HG02798 (cell line): ENCODE data around the gene KRT26.
"Not testable (repeated sequence)": the region's sequence is repeated elsewhere in the genome, so short reads cannot be mapped to it uniquely, and the experiment has no call there.

Experiments
- ATAC-seq: cut with Tn5 transposase; IDR thresholded peaks from one replicate; pipeline ENCODE4 v1.9.1; 2021; ENCODE audit warnings: mild to moderate bottlenecking; ENCODE audit not compliant: unreplicated experiment, poor library complexity

Gene KRT26

DNA sequence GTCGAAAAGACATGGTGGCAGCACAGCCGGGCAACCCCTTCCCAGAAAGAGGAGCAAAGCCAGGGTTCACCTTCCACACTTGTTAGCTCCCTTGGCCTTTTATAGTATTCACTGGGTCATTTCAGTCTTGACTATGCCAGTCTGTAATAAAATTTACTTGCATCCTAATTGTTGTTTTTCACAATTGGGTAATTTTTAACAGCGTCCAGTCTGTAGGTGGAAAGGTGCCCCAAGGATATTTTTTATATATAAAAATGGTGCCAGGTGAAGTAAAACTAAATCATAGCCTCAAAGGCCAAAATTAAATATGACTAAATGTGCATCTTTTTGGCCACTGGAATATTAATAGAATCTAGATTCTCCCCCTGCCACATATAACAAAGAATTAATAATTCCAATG lies at the start of gene KRT26:
Gene KRT26 (minus strand): TSS at position 101 of the 400 bp plus-strand sequence. CDS start 88 bp downstream, at position 13.
- no peak for ATAC-seq

DNA sequence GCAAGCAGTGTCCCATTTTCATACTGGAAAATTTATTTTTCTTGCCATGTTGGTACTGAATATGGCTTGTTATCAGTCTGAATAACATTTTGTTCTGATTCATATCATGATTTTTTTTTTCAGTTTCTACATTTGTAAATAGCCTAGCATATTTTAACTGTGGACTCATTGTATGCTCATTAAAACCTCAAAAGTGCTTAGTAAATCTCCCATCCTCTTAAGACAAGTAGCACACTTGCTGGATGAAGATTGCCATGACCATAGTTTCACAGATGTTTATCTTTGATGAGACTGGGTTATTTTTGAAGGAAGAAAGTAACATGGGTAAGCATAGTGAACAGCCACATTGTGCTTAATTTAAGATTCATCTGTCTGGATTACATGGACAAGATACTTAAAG lies 49.5 kb upstream of the KRT26 start:
- ATAC-seq = no peak

GRCh38 chr17:40820228-40820838 lies 48.3 kb upstream of the KRT26 start:
- ATAC-seq = no peak

GRCh38 chr17:40819528-40820125 lies 47.6 kb upstream of the KRT26 start:
- no peak for ATAC-seq

- ATAC-seq = peak; percentile 90
Observed at GRCh38 chr17:40818733-40819527, 46.9 kb upstream of the KRT26 start.

GRCh38 chr17:40818343-40818732 lies 46.3 kb upstream of the KRT26 start:
- no peak for ATAC-seq

DNA sequence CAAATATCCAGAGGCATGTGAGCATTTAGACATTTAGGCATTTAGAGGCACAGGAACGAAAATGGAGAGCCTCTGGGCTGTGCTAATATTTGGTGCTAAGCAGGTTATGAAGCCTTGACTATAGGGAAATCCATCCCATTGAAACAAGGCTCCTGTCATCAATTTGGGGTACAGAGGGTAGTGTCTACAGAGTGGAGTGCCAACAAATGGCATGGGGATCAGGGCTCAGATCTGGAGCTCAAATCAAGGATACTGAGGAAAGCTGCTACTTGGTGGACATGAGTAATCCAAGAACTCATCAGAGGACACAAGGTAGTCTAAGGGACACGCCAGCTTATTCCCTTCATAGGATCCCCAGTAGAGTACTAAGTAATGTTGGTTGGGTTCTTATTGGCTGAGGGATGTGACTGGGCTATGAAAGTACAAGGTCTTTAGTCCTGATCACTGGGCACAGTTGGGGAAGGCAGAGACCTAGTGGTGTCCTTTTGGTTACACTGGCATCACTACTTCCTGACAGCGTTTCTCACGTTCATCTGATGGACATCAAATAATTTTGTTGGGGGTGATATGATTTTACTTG lies 45.2 kb upstream of the KRT26 start:
- ATAC-seq = no peak

GRCh38 chr17:40816569-40816968 lies 44.6 kb upstream of the KRT26 start:
- ATAC-seq = no peak

GRCh38 chr17:40815381-40815780 lies 43.4 kb upstream of the KRT26 start:
- no peak for ATAC-seq

DNA sequence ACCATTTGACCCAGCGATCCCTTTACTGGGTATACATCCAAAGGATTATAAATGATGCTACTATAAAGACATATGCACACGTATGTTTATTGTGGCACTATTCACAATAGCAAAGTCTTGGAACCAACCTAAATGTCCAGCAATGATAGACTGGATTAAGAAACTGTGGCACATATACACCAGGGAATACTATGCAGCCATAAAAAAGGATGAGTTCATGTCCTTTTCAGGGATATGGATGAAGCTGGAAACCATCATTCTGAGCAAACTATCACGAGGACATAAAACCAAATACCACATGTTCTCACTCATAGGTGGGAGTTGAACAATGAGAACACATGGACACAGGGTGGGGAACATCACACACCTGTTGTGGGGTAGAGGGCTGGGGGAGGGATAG lies 42.7 kb upstream of the KRT26 start:
- not testable (repeated sequence) for ATAC-seq

GRCh38 chr17:40813804-40814203 lies 41.8 kb upstream of the KRT26 start:
- ATAC-seq = no peak

GRCh38 chr17:40812639-40813038 lies 40.6 kb upstream of the KRT26 start:
- no peak for ATAC-seq

DNA sequence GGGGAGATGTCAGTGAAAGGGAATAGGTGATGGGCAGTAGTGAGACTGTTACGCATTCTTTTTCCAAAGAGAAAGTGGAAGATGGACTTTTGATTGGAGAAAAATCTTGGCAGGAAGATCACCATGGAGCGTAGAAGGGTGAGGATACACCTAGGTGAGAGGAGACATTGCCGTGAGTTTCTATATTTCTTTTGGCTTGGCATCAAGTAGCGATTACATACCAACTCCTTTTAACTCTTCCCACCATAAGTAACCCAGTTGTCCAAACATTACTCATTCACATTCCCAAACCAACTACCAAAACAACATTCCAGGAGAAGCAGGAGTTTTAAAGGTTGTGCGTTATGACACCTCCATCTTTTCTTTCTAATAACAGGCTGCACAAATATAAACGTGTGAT lies 38.5 kb upstream of the KRT26 start:
- ATAC-seq = no peak

- no peak for ATAC-seq
Observed at GRCh38 chr17:40809721-40810421, 37.9 kb upstream of the KRT26 start.

- ATAC-seq = no peak
Observed at GRCh38 chr17:40806131-40806530, 34.1 kb upstream of the KRT26 start.

GRCh38 chr17:40803617-40804082 lies 31.6 kb upstream of the KRT26 start:
- ATAC-seq = peak; percentile 65

DNA sequence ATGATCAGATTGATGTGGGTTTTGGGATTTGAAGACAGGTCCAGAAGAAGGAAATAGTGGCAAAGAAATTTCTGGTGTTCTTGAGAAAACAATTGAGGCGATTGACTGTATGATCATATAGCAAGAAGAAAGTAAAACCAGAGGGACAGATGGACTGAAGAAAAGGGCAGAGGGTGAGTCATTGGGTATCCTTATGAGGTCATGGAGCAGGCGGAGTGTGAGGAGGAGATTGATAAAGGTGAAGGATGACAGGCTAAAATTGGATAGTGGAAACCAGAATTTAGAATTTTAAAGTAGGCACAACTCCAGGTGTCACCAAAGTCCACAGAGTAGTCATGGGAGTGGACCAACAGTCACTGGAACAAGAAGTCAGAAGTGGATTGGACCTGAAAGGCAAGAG lies 29.2 kb upstream of the KRT26 start:
- no peak for ATAC-seq

GRCh38 chr17:40800381-40800780 lies 28.4 kb upstream of the KRT26 start:
- no peak for ATAC-seq

DNA sequence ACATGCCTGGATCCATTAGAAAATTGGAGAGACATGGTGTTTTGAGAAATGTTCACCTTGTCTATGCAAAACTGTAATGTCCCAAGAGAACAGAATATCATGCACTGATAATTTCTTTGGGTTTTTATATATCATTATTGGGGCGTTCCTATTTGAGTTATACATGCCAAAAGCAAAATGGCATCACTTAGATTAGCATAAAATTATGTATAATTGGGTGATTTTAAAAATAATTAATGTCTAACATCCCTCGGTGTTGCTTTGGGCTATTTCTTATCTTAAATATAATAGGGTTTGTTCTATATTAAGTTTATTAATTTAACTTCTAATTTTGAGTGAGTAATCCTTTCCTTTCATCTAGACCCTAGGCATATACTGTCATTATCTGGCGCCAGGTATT lies 27.9 kb upstream of the KRT26 start, which contains the start of gene KRT28:
Gene KRT28 (minus strand): TSS at position 101 of the 400 bp plus-strand sequence. CDS start 66 bp downstream, at position 35.
- ATAC-seq = no peak

- no peak for ATAC-seq
Observed at GRCh38 chr17:40796846-40797245, 24.8 kb upstream of the KRT26 start.
